Loucy (cell line): ENCODE measurements around the gene ZNF77.

Experiments
- H2AFZ ChIP-seq: fragments of 200-600 bp; sonication (generic); 2 replicates; pipeline ENCODE4 v1.6.0; 2016; ENCODE audit warnings: antibody characterized with exemption, mild to moderate bottlenecking, low read length, moderate library complexity
- H3F3A ChIP-seq: fragments of 200-600 bp; 2 replicates; pipeline ENCODE4 v1.6.0; 2016; ENCODE audit warnings: antibody characterized with exemption, low read depth, mild to moderate bottlenecking
- H3K27me3 ChIP-seq: fragments of 200-600 bp; sonication (generic); 2 replicates; pipeline ENCODE4 v1.6.1; 2014; ENCODE audit warnings: low read length, mild to moderate bottlenecking; ENCODE audit not compliant: insufficient read depth, poor library complexity, severe bottlenecking
- H3K36me3 ChIP-seq: fragments of 200-600 bp; sonication (generic); 2 replicates; pipeline ENCODE4 v1.6.1; 2016; ENCODE audit warnings: low read length; ENCODE audit not compliant: insufficient read depth
- H3K4me1 ChIP-seq: fragments of 200-600 bp; sonication (generic); 2 replicates; pipeline ENCODE4 v1.5.1; 2014; ENCODE audit warnings: low read length, mild to moderate bottlenecking; ENCODE audit not compliant: insufficient read depth, poor library complexity, severe bottlenecking
- H3K4me2 ChIP-seq: fragments of 200-600 bp; sonication (generic); 2 replicates; pipeline ENCODE4 v1.6.0; 2014; ENCODE audit warnings: antibody characterized with exemption, low read length, low read depth, mild to moderate bottlenecking; ENCODE audit not compliant: poor library complexity, severe bottlenecking
- H3K4me3 ChIP-seq: fragments of 200-600 bp; sonication (generic); 2 replicates; pipeline ENCODE4 v1.5.1; 2014; ENCODE audit warnings: low read length, mild to moderate bottlenecking, mixed read lengths; ENCODE audit not compliant: poor library complexity, severe bottlenecking
- H3K79me2 ChIP-seq: fragments of 200-600 bp; sonication (generic); 2 replicates; pipeline ENCODE4 v1.6.1; 2014; ENCODE audit warnings: low read length; ENCODE audit not compliant: insufficient read depth
- H3K9ac ChIP-seq: fragments of 200-600 bp; sonication (generic); 2 replicates; pipeline ENCODE4 v1.6.0; 2014; ENCODE audit warnings: mild to moderate bottlenecking, low read depth, low read length, moderate library complexity; ENCODE audit not compliant: poor library complexity, severe bottlenecking
- H3K9me2 ChIP-seq: fragments of 200-600 bp; sonication (generic); replicated peaks from 2 replicates; pipeline ENCODE4 v1.6.1; 2016; ENCODE audit warnings: low read depth, low read length, mixed read lengths
- H3K9me3 ChIP-seq: fragments of 200-600 bp; sonication (generic); 2 replicates; pipeline ENCODE4 v1.6.1; 2014; ENCODE audit warnings: mild to moderate bottlenecking, antibody characterized with exemption, low read length, low read depth; ENCODE audit not compliant: insufficient read depth
- H4K20me1 ChIP-seq: fragments of 200-600 bp; sonication (generic); 2 replicates; pipeline ENCODE4 v1.6.0; 2014; ENCODE audit warnings: antibody characterized with exemption, low read length, mild to moderate bottlenecking; ENCODE audit not compliant: insufficient read depth, poor library complexity, severe bottlenecking
- EZH2phosphoT487 ChIP-seq: fragments of 200-600 bp; IDR thresholded peaks from 2 replicates; pipeline ENCODE4 v1.6.1; 2018; ENCODE audit warnings: antibody characterized with exemption, mild to moderate bottlenecking, moderate library complexity, borderline replicate concordance
- TF ChIP-seq, protein P1 (sequence below): fragments of 200-600 bp; sonication (generic); conservative IDR thresholded peaks from 2 replicates; pipeline ENCODE4 v1.5.1; 2014; ENCODE audit warnings: mild to moderate bottlenecking, antibody characterized with exemption, low read length

ZNF77 gene

DNA sequence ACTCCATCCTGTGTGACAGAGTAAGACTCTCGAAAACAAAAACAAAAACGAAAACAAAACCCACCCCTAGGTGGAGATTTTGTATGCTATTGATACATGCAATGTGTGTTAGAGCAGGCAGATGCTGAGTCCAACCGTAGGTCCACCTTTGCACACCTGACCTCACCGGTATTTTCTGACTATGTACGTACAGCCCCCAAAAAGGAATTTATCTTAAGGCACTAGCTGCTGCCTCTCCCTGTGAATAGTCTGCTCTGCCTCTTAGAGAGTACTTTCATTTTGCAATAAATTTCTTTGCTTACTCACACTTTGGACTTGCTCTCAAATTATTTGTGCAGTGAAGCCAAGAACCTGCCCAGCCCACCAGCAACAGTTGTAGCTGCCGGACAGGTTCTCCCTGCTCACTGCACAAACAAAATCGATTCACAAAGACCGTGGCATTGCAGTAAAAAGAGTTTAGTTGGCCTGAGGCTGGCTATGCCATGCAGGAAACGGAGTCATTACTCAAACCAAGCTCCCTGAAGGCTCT lies 8.2 kb upstream of the ZNF77 start:
- no peaks in the 10 kb centered on the region for H3K27me3 ChIP-seq
- no peaks in the 10 kb centered on the region for H3K36me3 ChIP-seq
- peak overlapping the region; percentile 41; the same call in 1 of the 2 replicates for H2AFZ ChIP-seq
- H3K79me2 ChIP-seq, result peaks cover 13% of the 10 kb centered on the region
- H3K4me1 ChIP-seq, result peaks cover 7% of the 10 kb centered on the region
- no peaks in the 10 kb centered on the region for H4K20me1 ChIP-seq
- H3K9me2 ChIP-seq, result no peaks in the 10 kb centered on the region
- H3K9ac ChIP-seq, result no peak overlapping the region
- no peak overlapping the region for H3K4me3 ChIP-seq
- no peak overlapping the region for H3K4me2 ChIP-seq
- H3K9me3 ChIP-seq, result no peaks in the 10 kb centered on the region
- H3F3A ChIP-seq, result no peaks in the 10 kb centered on the region
- TF ChIP-seq EZH2phosphoT487, result no peak
- TF ChIP-seq, protein P1, sequence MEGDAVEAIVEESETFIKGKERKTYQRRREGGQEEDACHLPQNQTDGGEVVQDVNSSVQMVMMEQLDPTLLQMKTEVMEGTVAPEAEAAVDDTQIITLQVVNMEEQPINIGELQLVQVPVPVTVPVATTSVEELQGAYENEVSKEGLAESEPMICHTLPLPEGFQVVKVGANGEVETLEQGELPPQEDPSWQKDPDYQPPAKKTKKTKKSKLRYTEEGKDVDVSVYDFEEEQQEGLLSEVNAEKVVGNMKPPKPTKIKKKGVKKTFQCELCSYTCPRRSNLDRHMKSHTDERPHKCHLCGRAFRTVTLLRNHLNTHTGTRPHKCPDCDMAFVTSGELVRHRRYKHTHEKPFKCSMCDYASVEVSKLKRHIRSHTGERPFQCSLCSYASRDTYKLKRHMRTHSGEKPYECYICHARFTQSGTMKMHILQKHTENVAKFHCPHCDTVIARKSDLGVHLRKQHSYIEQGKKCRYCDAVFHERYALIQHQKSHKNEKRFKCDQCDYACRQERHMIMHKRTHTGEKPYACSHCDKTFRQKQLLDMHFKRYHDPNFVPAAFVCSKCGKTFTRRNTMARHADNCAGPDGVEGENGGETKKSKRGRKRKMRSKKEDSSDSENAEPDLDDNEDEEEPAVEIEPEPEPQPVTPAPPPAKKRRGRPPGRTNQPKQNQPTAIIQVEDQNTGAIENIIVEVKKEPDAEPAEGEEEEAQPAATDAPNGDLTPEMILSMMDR, result no peak

DNA sequence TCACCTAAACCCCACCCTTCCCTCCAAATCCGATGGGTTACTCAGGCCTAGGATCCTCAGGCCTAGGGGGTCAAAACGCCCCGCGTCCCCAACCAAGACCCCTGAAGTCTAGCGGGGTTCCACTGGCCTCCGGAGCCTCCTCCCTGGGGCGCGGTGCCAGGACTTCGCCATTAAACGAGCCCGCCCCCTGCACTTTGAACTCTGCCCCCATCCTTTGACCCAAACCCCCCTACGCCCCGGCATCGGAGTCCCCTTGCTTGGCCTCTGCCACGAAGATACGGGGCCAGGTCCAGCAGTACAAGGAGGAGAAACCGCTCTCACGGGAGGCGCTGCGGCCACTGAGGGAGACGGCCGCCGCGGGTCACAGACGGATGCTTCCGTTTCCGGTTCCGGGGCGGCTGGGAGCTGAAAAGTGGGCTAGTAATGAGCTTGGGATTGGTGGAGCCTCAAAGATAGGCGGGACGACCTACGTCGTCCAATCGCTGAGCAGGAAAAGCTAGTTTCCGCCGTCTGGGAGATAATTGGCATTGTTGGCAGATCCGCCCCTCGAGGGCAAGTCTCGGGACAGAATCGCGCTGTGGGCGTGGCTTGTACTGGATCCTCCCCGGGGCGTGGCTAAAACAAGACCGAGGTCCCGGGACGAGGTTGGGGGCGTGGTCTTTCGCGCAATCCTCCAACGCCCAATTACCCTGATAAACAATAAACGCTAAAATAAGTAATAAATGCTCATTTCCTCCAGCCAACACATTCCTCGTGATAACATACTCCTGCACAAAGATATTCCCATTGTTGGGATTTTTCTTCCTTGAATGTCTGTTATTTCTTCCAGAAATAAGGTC lies 5.7 kb upstream of the ZNF77 start:
- peak overlapping the region; percentile 64 for H2AFZ ChIP-seq
- peak overlapping the region; percentile 83 for H3K9ac ChIP-seq
- no peaks in the 10 kb centered on the region for H3K9me3 ChIP-seq

GRCh38 chr19:2949939-2950285 lies 5.1 kb upstream of the ZNF77 start:
- Histone ChIP-seq H3K4me1 (peaks cover 7% of the 10 kb centered on the region), H2AFZ (peak overlapping the region; percentile 64), H3K79me2 (peaks cover 13% of the 10 kb centered on the region), H3K27me3 (no peaks in the 10 kb centered on the region), H4K20me1 (no peaks in the 10 kb centered on the region), H3K4me2 (peak overlapping the region; percentile 93), H3K9ac (peak overlapping the region; percentile 83), H3K9me3 (no peaks in the 10 kb centered on the region), H3K9me2 (no peaks in the 10 kb centered on the region), H3K4me3 (peak overlapping the region; percentile 87), H3F3A (no peaks in the 10 kb centered on the region), H3K36me3 (no peaks in the 10 kb centered on the region)
- TF ChIP-seq, protein P1, result no peak
- no peak for TF ChIP-seq EZH2phosphoT487

More for the DNA sequence above, 5.7 kb upstream of the ZNF77 start:
- no peaks in the 10 kb centered on the region for H4K20me1 ChIP-seq
- peak overlapping the region; percentile 87 for H3K4me3 ChIP-seq
- H3K36me3 ChIP-seq, result no peaks in the 10 kb centered on the region
- peaks cover 13% of the 10 kb centered on the region for H3K79me2 ChIP-seq
- no peaks in the 10 kb centered on the region for H3K9me2 ChIP-seq
- H3K4me2 ChIP-seq, result peak overlapping the region; percentile 93
- TF ChIP-seq, protein P1, result no peak
- no peak for TF ChIP-seq EZH2phosphoT487
- peaks cover 7% of the 10 kb centered on the region for H3K4me1 ChIP-seq
- H3K27me3 ChIP-seq, result no peaks in the 10 kb centered on the region
- H3F3A ChIP-seq, result no peaks in the 10 kb centered on the region
